ENCODE measurements around the gene DROSHA.
"Not testable (repeated sequence)": the region's sequence is repeated elsewhere in the genome, so short reads cannot be mapped to it uniquely, and the experiment has no call there.

Gene DROSHA

DNA sequence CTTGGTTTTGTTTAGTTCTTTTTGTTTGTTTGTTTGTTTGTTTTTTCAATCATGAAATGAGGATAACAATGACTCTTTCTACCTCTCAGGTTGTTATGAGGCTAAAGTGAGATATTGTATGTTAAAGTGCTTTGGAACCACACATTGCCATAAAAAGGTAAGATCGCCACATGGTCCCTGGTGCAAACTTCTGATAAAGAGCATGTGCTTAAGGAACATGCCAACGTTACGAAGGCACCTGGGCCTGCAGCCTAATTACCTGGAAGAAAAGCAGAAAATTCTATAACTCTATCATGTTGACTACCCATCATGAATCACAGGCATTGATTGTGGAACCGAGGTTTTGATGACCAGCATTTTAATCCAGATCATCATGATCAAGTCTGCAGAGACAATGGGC is 151.8 kb downstream of the DROSHA start:
- no peak for DNase-seq (ENCODE audit: low read depth, low spot score)

DNA sequence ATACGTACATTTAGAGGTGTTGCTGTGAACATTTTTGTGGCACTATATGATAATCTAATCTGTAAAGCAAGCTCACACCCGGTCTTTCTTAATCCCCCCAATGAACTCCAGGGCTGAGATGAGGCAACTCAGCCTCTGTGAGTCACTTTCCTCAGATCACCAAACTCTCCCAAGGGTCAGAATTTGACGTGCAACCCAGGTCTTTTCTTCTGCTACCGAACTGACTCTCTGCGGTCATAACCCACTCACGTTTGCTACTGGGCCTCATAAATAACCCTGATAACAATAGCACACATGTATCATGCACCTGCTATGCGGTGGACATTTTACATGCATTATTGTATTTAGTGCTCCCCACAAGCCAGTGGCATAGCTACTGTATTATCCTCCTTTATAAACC is 153.1 kb downstream of the DROSHA start:
- DNase-seq (ENCODE audit: low read depth, low spot score): no peak

DNA sequence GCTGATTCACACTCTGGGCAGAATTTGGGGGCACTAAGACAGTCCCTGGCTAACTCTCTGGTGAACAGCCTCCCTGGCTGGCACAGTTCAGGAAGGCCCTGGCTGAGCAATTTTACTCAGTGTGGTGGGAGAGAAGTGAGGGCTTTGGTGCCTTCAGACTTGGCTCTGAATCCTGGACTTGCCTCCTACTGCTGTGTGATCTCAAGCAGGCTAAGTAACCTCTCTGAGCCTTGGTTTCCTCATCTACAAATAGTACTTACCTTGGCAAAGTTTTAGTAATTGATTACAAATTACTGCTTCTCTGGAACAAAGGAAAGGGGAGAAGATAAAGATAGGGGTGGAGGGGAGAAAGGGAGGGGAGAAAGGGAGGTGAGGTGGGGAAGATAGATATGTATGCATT is 153.8 kb downstream of the DROSHA start:
- DNase-seq (ENCODE audit: low read depth, low spot score): no peak

DNA sequence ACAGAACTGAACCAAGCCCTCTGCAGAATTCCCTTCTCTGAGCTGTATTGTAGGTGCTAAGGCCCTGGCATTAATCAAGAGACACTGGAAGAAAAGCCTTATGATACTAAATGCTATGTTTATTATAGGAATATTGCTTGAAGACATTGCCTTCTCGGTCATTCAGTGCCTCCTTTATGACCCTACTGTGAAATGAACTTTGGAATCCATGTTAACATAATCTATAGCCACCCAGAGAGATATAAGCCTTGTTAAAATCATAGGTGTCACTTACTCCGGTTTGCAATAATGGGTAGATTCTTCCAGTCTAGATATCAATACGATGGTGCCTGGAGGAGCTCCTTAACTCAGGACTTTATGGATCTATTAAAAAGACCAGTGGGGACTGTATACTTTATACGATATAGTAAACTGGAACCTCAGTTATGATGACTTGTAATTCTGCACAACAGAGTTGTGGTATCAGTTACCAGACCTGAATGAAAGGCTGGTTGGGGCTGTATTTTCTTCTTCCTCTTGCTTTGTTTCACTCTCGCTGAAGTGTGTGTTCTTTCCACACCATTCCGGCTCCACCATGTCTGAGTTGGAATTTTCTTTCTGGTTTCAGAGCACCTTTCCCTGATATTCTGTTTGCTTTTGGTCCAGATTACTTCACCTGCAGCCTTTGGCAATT is 154.5 kb downstream of the DROSHA start:
- DNase-seq (ENCODE audit: low read depth, low spot score): no peak

DNA sequence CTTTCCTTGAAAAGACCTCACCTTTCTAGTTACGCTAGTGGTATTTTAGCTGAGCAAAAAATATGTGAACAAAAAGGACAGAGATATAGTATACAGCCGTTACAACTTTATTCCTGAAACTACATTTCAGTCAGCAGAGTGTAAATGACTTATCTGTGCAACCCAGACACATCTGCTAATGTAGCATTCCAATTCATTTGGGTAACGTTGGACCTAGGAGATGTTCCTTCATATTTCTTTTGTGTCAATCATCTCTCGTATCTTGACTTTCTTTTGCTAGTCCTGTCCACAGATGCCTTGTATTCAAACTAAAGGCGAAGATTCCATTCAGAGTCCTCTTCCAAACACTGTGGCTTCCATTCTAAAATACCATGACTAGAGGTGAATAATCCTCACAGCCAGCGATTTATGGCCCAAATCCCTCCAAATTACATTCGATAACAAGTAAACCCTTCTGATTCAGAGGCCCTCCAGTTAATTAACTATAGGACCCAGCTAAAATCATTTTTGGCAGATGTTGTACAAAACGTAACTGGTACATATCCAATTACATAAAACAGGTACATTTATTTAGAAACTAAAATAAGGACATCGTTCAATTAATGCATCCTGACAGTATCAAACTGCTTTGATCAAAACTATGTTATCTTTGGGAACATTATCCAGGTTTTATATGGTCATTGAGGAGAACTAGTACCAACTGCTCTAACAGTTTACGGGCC is 155.7 kb downstream of the DROSHA start:
- DNase-seq (ENCODE audit: low read depth, low spot score): no peak

DNA sequence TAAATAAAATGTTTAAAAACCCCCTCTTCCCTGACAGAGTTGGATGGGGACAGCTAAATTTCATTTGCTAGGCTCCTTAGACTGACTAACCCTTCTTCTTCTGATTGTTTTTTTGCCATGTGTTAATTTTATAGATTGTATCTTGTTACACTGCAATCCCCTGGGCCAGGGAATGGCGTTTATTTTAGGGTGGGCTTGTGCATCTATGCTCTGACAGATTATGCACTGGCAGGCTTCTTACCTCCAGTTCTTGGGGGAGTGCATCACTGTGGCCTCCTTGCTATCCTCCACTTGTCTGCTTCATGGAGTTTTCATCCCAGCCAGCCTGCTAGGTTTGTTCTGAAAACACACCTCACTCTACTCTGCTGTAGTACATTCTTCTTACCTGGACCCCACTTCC is 159.8 kb downstream of the DROSHA start:
- no peak for DNase-seq (ENCODE audit: low read depth, low spot score)

DNA sequence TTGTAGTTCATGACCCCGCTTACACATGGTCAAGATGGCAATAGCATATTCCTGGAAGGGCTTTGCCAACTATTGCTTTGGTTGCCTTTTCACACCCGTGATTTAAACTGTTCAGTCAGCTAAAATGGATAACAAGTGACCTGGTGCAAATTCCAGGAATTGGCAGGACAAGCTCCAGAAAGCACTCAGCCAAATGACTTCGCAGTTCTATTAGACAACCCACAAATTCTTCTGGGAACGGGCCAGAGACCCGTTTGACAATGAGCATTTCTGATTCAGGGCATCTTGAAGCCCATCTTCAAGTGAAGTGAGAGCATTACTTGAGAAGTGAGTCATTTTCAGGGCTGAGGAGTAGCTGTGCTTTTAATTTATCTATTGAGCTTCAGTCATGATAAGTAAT is 165.0 kb downstream of the DROSHA start:
- no peak for DNase-seq (ENCODE audit: low read depth, low spot score)

DNA sequence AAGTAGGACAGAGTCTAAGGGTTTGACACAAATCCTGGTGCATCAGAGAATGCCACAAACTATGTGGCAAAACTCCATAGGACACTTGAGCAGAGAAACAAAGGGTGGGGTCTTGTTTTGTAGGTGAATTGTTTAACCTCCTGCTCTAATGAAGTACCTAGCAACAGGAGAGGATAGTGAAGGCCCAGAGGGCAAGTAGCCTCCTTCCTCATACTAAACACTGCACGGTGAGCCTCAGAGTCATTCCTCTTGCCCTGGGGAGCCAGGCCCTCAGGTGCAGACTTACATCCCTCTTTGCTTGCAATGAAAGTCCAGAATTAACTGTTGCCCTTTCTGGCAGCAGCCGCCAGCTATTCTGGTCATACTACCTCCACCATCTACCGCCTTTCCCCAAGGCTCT is 166.1 kb downstream of the DROSHA start:
- no peak for DNase-seq (ENCODE audit: low read depth, low spot score)

DNA sequence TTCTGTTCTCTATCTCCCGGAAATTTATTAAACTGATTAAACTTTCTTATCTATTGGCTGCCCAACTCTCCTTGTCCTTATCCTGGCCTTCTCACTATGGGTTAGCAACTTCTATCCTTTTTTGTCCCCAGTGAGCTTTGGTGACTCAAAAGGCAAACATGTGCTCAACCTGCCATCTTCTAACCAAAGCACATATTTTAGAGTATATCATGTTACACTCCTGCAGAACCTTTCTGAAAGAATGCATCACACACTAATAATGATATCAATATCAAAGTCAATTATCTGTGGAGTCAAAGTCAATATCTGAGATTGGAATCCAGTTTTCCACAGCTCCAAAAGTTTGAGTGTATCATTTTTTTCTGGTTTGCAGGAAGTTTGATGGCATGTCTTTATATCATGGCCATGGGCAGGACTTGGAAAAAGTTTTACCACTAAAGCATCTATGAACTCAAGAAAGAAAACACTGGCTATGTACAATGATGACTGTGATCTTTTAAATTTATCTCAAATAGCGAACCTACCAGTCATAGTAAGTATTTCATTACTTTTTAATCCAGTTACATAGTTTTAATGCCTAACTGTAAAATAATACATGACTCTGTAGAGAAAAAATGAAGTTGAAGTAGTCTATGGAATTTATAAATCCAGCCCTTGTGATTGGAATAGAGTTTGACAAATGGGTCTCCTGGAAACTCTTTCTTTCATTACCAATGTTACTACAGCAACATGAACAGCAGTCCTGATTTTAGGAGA is 166.8 kb downstream of the DROSHA start:
- no peak for DNase-seq (ENCODE audit: low read depth, low spot score)

DNA sequence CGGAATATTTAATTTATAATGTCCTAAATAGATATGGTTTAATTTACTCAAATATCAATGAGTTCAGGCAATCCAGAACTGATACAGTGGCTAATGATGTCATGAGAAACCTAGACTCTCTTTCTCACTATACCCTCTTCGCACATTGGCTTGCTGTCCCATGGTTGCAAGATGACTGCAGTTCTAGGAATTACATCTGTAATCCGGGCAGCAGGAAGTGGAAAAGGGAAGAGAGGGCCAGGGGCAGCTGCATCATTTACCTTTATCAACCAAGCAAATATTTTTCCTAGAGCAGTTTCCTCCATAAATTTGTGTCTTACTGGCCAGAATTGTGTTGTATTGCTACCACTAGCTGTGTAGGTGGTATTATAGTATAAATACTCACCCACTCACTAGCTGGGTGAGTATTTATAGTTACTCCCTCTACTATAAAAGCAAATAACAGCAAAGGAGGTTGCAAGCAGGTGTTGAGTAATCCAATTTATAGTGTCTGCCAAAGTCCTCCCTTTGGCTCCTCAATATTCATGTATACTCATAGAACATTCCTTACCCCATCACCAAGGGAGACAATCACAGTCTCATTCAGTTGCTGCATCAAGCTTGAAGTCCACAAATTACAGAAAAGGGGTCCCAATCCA is 168.8 kb downstream of the DROSHA start:
- no peak for DNase-seq (ENCODE audit: low read depth, low spot score)

DNA sequence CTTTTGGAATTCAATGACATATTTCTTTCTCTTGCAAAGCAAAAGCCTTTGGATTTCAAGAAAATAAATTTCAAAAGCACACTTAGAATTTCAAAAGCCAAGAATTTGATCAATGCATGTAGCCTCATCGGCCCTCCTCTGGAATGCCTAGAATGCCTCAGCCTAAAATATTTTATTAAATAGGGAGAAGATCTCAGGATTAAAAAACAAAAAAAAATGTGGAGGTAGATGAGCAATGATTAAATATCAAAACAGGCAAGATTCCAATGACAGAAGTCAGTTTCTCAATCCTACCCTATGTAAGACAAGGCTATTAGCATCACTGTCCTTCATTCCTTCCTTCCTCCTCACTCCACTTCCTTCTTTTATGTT is 169.4 kb downstream of the DROSHA start:
- DNase-seq (ENCODE audit: low read depth, low spot score): no peak

DNA sequence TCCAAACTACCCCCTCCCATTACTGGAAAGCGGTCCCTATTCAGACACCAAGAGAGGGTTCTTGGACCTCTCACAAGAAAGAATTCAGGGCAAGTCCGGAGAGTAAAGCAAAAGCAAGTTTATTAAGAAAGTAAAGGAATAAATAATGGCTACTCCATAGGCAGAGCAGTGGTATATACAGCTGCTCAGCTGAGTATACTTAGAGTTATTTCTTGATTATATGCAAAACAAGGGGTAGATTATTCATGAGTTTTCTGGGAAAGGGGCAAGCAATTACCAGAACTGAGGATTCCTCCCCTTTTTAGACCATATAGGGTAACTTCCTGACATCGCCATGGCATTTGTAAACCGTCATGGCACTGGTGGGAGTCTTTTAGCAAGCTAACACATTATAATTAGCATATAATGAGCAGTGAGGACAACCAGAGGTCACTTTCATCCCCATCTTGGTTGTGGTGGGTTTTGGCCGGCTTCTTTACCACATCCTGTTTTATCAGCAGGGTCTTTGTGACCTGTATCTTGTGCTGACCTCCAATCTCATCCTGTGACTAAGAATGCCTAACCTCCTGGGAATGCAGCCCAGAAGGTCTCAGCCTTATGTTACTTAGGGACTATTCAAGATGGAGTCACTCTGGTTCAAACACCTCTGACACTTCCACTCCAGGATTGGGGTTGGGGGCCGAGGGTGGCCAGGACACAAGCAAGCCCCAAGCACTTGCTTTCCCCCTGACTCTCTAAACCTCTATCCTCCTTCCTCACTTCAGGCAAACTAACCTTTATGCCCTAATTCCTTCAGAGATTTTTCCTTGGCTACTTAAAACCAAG is 170.0 kb downstream of the DROSHA start:
- DNase-seq (ENCODE audit: low read depth, low spot score): not testable (repeated sequence)

DNA sequence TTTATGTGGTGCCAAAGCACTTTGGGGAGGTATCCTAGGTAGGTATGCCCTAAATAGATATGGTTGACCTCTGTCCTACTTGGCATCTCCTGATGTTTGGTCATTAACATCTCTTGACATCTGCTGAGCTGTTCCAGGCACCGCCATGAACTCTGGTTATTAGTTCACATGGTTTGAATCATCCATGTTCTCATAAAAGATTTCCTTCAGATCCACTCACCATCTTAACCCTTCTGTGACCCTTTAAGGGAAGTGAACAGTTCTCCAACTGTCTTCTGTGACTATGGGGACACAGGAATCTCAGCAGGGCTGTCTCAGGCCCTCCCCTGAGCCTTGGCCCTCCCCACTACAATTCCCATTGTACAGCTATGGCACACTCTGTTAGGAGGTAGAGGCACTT is 170.7 kb downstream of the DROSHA start:
- no peak for DNase-seq (ENCODE audit: low read depth, low spot score)

DNA sequence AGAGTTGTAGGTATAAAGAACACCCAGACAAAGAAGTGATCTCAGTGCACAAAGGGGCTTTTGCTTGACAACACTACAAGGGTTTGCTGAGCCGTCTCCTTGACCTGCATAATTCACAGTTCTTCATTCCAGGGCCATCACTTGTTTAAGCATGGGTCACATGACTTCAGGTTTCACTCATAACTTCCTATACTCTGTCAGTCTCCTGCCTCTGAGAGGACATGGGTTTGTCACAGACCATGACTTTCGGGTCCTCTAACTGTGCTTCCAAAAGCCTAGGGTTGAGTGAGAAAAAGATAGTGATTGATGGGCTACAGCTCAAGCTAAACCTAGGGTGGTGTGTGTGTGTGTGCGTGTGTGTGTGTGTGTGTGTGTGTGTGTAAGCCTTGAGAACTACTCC is 172.1 kb downstream of the DROSHA start:
- no peak for DNase-seq (ENCODE audit: low read depth, low spot score)

DNA sequence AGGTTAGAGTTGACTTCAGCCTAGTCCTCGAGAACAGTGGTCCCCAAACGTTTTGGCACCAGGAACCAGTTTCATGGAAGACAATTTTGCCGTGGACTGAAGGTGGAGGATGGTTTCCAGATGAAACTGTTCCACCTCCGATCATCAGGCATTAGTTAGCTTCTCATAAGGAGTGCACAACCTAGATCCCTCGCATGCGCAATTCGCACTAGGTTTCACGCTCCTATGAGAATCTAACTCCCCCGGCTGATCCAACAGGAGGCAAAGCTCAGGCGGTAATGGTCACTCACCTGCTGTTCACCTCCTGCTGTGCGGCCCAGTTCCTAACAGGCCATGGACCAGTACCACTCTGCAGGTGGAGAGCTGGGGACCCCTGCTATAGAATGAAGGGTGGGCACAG is 174.9 kb downstream of the DROSHA start:
- no peak for DNase-seq (ENCODE audit: low read depth, low spot score)

DNA sequence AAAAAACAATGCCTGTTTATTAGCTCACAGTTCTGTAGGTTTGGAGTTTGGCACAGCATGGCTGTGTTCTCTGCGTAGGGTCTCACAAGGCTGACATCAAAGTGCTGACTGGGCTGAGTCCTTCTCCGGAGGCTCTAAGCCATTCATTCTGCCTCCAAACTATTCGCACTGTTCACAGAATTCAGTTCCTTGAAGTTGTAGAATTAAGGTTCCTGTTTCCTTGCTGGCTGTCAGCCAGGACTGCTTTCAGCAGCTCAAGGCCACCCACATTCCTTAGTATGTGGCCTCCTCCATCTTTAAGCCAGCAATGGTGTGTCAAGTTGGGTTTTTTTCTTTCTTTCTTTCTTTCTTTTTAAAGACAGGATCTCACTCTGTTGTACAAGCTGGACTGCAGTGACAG is 176.6 kb downstream of the DROSHA start:
- DNase-seq (ENCODE audit: low read depth, low spot score): no peak

Measured in activated naive CD8-positive, alpha-beta T cell treated with anti-CD3 and anti-CD28 coated beads, Interleukin-2, amount 50 U/mL, for 16 hours (primary cell).